ENCODE measurements around the gene MSN. TPM values are rescaled to one million over a fixed set of nuclear protein-coding genes. Genes with fewer than 3 reads are reported as not detected.

The MSN gene
- total RNA-seq, 1 donor from 2014 or later = 72.3 TPM

- no peak overlapping the region for H3K4me3 Mint-ChIP-seq (ENCODE audit: unreplicated experiment)
- no peaks in the 10 kb centered on the region for H3K4me1 Mint-ChIP-seq (ENCODE audit: low read depth, unreplicated experiment)
- DNase-seq = no peak
- TF ChIP-seq CTCF (IDR thresholded peaks at IDR 0.05; ENCODE audit: partially characterized antibody, unreplicated experiment) = no peak
- H3K27me3 Mint-ChIP-seq (ENCODE audit: unreplicated experiment) = no peaks in the 10 kb centered on the region
- no peaks in the 10 kb centered on the region for H3K36me3 Mint-ChIP-seq (ENCODE audit: unreplicated experiment)
- H3K9me3 Mint-ChIP-seq (ENCODE audit: unreplicated experiment) = no peaks in the 10 kb centered on the region
- no peak overlapping the region for H3K27ac Mint-ChIP-seq (ENCODE audit: unreplicated experiment)
Observed at GRCh38 chrX:65657659-65658058, 9.8 kb upstream of the MSN start.

DNA sequence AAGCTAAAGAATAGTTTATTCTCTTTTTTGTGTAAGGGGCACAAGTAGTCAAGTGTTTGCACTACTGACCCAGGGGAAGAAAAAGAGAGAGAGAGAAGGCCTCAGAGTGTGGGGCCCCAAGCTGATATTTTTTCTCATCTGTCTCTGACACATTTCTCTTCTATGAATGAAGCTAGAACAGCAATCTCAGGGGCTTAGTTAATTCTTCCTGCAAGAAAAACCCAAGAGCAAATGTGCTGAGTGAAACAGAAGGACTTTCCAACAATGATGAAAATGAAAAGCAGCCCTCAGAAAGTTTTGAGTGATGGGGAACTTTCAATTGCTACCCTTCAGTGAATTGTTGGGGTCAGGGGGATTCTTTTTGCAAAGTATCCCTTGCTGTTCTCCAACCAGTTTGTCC is 9.2 kb upstream of the MSN start:
- H3K27me3 Mint-ChIP-seq (ENCODE audit: unreplicated experiment) = no peaks in the 10 kb centered on the region
- no peaks in the 10 kb centered on the region for H3K9me3 Mint-ChIP-seq (ENCODE audit: unreplicated experiment)
- no peak for DNase-seq
- H3K36me3 Mint-ChIP-seq (ENCODE audit: unreplicated experiment) = no peaks in the 10 kb centered on the region
- H3K4me1 Mint-ChIP-seq (ENCODE audit: low read depth, unreplicated experiment) = no peaks in the 10 kb centered on the region
- H3K4me3 Mint-ChIP-seq (ENCODE audit: unreplicated experiment) = no peak overlapping the region
- no peak overlapping the region for H3K27ac Mint-ChIP-seq (ENCODE audit: unreplicated experiment)
- no peak for TF ChIP-seq CTCF (IDR thresholded peaks at IDR 0.05; ENCODE audit: partially characterized antibody, unreplicated experiment)

DNA sequence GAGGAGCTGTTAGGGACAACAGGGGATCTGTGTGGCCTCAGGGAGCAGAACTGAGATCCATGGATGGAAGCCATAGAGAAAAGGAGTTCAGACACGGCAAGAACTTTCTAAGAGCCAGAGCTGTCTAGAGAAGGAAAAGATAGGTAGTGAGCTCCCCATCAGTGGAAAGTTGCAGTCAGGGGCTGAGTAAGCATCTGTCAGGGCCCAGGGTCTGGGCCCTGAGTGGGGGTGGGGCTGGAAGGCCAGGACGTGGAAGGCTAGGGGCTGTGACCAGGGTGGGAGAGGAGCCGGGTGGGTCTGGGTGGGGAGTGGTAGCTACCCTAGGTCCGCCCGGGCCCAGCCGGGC is 324 bp upstream of the MSN start:
- peaks cover 4% of the 10 kb centered on the region for H3K27me3 Mint-ChIP-seq (ENCODE audit: unreplicated experiment)
- H3K4me3 Mint-ChIP-seq (ENCODE audit: unreplicated experiment) = peak overlapping the region; percentile 85
- peaks cover 5% of the 10 kb centered on the region for H3K4me1 Mint-ChIP-seq (ENCODE audit: low read depth, unreplicated experiment)
- TF ChIP-seq CTCF (IDR thresholded peaks at IDR 0.05; ENCODE audit: partially characterized antibody, unreplicated experiment) = no peak
- DNase-seq = no peak
- H3K27ac Mint-ChIP-seq (ENCODE audit: unreplicated experiment) = no peak overlapping the region
- H3K36me3 Mint-ChIP-seq (ENCODE audit: unreplicated experiment) = no peaks in the 10 kb centered on the region
- peaks cover 3% of the 10 kb centered on the region for H3K9me3 Mint-ChIP-seq (ENCODE audit: unreplicated experiment)

DNA sequence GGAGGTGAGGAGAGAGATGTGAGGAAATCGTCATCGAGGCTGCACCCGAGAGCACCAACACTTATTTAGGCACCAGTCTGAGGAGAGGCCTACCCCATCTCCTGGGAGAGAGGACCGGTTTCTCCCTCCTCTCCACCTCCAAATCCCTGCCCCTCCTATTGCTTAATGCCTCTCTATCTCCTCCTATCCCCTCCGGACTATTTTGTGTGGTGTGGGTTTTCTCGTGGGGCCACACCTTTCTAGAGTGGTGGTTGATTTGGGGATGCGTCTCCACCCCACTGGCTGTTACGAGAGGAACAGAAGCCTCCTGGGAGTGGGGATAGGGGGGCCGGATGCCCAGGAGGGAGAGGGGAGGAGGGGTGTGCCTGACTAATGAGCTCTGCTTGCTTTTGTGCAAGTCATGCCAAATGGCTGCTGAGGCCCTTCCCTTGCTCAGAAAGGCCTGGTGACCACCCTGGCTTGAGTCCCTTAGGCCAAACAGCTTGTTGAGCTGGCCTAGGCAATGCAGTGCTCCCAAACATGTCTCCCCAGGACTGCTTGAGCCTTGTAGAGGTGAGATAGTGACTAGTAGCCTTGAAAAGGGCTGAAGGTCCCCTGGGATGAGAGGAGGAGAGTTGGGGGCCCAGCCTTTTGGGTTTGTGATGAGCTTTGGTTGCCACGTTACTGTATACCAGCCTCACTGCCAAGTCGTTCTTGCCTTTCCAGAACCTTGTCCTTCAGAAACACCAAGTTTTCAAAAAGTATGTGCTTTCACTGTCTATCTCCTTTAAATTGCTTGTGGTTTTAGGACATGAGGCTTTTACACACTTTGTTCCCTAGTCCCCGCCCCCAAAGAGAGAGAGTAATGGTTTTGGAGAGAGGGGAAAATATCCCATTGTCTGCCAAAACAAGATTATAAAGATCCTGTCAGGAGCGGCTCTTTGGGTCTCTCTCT is 1.2 kb downstream of the MSN start:
- peak; percentile 21 for DNase-seq
- Mint-ChIP-seq H3K36me3 (ENCODE audit: unreplicated experiment) (no peaks in the 10 kb centered on the region), H3K27ac (ENCODE audit: unreplicated experiment) (peak overlapping the region; percentile 59), H3K4me3 (ENCODE audit: unreplicated experiment) (peak overlapping the region; percentile 86), H3K9me3 (ENCODE audit: unreplicated experiment) (peaks cover 3% of the 10 kb centered on the region), H3K27me3 (ENCODE audit: unreplicated experiment) (peaks cover 4% of the 10 kb centered on the region), H3K4me1 (ENCODE audit: low read depth, unreplicated experiment) (peaks cover 5% of the 10 kb centered on the region)
- no peak for TF ChIP-seq CTCF (IDR thresholded peaks at IDR 0.05; ENCODE audit: partially characterized antibody, unreplicated experiment)

DNA sequence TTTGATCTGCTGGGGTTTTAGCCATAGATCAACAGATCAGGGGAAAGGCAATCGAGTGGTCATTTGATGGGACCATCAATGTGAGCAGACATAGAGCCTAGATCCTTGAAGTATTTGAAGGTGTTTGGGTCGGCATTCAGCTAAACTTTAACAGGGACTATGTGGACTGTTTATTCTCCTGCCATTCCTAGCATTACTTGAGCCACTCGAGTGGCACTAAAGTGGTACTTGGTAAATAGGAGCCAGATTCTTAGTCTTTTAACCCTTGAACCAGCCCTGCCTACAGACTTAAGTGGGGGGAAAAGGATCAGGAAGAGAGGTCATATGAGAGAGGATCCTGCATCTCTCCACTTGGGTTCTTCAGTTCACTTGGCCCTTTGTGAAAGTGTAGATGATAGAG is 3.8 kb downstream of the MSN start:
- DNase-seq = no peak
- H3K27me3 Mint-ChIP-seq (ENCODE audit: unreplicated experiment) = peaks cover 4% of the 10 kb centered on the region

More for the DNA sequence above, 3.8 kb downstream of the MSN start:
- Mint-ChIP-seq H3K9me3 (ENCODE audit: unreplicated experiment) (peaks cover 3% of the 10 kb centered on the region), H3K36me3 (ENCODE audit: unreplicated experiment) (no peaks in the 10 kb centered on the region), H3K4me3 (ENCODE audit: unreplicated experiment) (no peak overlapping the region), H3K27ac (ENCODE audit: unreplicated experiment) (no peak overlapping the region), H3K4me1 (ENCODE audit: low read depth, unreplicated experiment) (peaks cover 5% of the 10 kb centered on the region)
- TF ChIP-seq CTCF (IDR thresholded peaks at IDR 0.05; ENCODE audit: partially characterized antibody, unreplicated experiment) = no peak

Data from glutamatergic neuron (in vitro differentiated cells).